Skeletal muscle tissue (tissue), 4 donors: ENCODE measurements around the gene LPAR4. TPM values are rescaled to one million over a fixed set of nuclear protein-coding genes. Genes with fewer than 3 reads are reported as not detected.
"Not testable (repeated sequence)": the region's sequence is repeated elsewhere in the genome, so short reads cannot be mapped to it uniquely, and the experiment has no call there.

Source experiments
- H3K27ac ChIP-seq: one replicate; pipeline ENCODE4 v1.7.0; 2013; ENCODE audit warnings: mild to moderate bottlenecking, low read depth, low read length, inconsistent platforms
- H3K27me3 ChIP-seq, 3 donors: one replicate each; pipeline ENCODE4 v1.7.0; 2013; ENCODE audit warnings: low read length in 3 of 3; ENCODE audit not compliant: control insufficient read depth in 3 of 3, insufficient read depth in 3 of 3
- H3K36me3 ChIP-seq, 3 donors: one replicate each; pipeline ENCODE4 v1.7.0; 2013; ENCODE audit warnings: low read length in 3 of 3; ENCODE audit not compliant: control insufficient read depth in 3 of 3, insufficient read depth in 3 of 3
- H3K4me1 ChIP-seq, 3 donors: one replicate each; pipeline ENCODE4 v1.7.0; 2013; ENCODE audit warnings: low read length in 3 of 3, mild to moderate bottlenecking in 3 of 3; ENCODE audit not compliant: control insufficient read depth in 3 of 3, insufficient read depth in 3 of 3
- H3K4me3 ChIP-seq, 3 donors: one replicate each; pipeline ENCODE4 v1.7.0; 2013; ENCODE audit warnings: low read length in 3 of 3
- H3K9ac ChIP-seq, 3 donors: one replicate each; pipeline ENCODE4 v1.7.0; 2013; ENCODE audit warnings: low read length in 3 of 3, mild to moderate bottlenecking in 3 of 3, moderate library complexity in 2 of 3, low read depth in 1 of 3
- H3K9me3 ChIP-seq, 3 donors: one replicate each; pipeline ENCODE4 v1.7.0; 2013; ENCODE audit warnings: low read length in 3 of 3; ENCODE audit not compliant: control insufficient read depth in 3 of 3
- total RNA-seq: library from RNA; depleted of rRNA; stranded (reverse); fragments of >200 nt; gene quantifications from one replicate; pipeline ENCODE4 v1.2.3, GENCODE V29; 2014
- donor health status: Osteomylitis.

The LPAR4 gene
- total RNA-seq, 1 donor from 2014 or later, result 8.9 TPM

- H3K27ac ChIP-seq, result no peak overlapping the region
- no peaks in the 10 kb centered on the region for H3K27me3 ChIP-seq
- H3K9me3 ChIP-seq, result no peaks in the 10 kb centered on the region
- no peak overlapping the region for H3K9ac ChIP-seq
- H3K4me1 ChIP-seq, result no peaks in the 10 kb centered on the region
- H3K4me3 ChIP-seq, result no peak overlapping the region
- no peaks in the 10 kb centered on the region for H3K36me3 ChIP-seq
Observed at GRCh38 chrX:78753571-78753970, 6.1 kb downstream of the LPAR4 start.

- Histone ChIP-seq H3K4me3 (no peak overlapping the region), H3K9me3 (no peaks in the 10 kb centered on the region), H3K27me3 (no peaks in the 10 kb centered on the region), H3K27ac (no peak overlapping the region), H3K4me1 (no peaks in the 10 kb centered on the region), H3K9ac (no peak overlapping the region), H3K36me3 (no peaks in the 10 kb centered on the region)
Observed at GRCh38 chrX:78754917-78755316, 7.4 kb downstream of the LPAR4 start.

- no peak overlapping the region for H3K9ac ChIP-seq
- no peaks in the 10 kb centered on the region for H3K9me3 ChIP-seq
- H3K4me3 ChIP-seq, result no peak overlapping the region
- H3K27me3 ChIP-seq, result no peaks in the 10 kb centered on the region
- no peaks in the 10 kb centered on the region for H3K4me1 ChIP-seq
- H3K36me3 ChIP-seq, result no peaks in the 10 kb centered on the region
- no peak overlapping the region for H3K27ac ChIP-seq
Observed at GRCh38 chrX:78759081-78759480, 11.6 kb downstream of the LPAR4 start.

- no peak overlapping the region for H3K27ac ChIP-seq
Observed at GRCh38 chrX:78769101-78769755, 21.7 kb downstream of the LPAR4 start.

GRCh38 chrX:78769946-78770345, 22.4 kb downstream of the LPAR4 start:
- H3K4me3 ChIP-seq, result no peak overlapping the region
- H3K4me1 ChIP-seq, result peaks cover 0 to 2% (median 0%) of the 10 kb centered on the region in 3 donors
- no peaks in the 10 kb centered on the region for H3K36me3 ChIP-seq
- H3K27me3 ChIP-seq, result no peaks in the 10 kb centered on the region
- no peak overlapping the region for H3K27ac ChIP-seq
- H3K9ac ChIP-seq, result no peak overlapping the region
- no peaks in the 10 kb centered on the region for H3K9me3 ChIP-seq

More at GRCh38 chrX:78769101-78769755, 21.7 kb downstream of the LPAR4 start:
- no peaks in the 10 kb centered on the region for H3K9me3 ChIP-seq
- no peak overlapping the region for H3K4me3 ChIP-seq
- no peaks in the 10 kb centered on the region for H3K36me3 ChIP-seq
- H3K9ac ChIP-seq, result no peak overlapping the region
- no peaks in the 10 kb centered on the region for H3K27me3 ChIP-seq
- peaks cover 0 to 2% (median 0%) of the 10 kb centered on the region in 3 donors for H3K4me1 ChIP-seq

GRCh38 chrX:78796916-78797315, 49.4 kb downstream of the LPAR4 start:
- Histone ChIP-seq H3K9me3 (no peaks in the 10 kb centered on the region), H3K27me3 (no peaks in the 10 kb centered on the region), H3K27ac (no peak overlapping the region), H3K4me3 (no peak overlapping the region), H3K9ac (no peak overlapping the region), H3K4me1 (no peaks in the 10 kb centered on the region), H3K36me3 (no peaks in the 10 kb centered on the region)

- Histone ChIP-seq H3K4me1 (no peaks in the 10 kb centered on the region), H3K9ac (no peak overlapping the region), H3K27me3 (no peaks in the 10 kb centered on the region), H3K9me3 (no peaks in the 10 kb centered on the region), H3K4me3 (no peak overlapping the region), H3K36me3 (no peaks in the 10 kb centered on the region), H3K27ac (no peak overlapping the region)
Observed at GRCh38 chrX:78800114-78800513, 52.6 kb downstream of the LPAR4 start.

GRCh38 chrX:78800694-78801093, 53.2 kb downstream of the LPAR4 start:
- H3K4me1 ChIP-seq, result no peaks in the 10 kb centered on the region
- no peak overlapping the region for H3K27ac ChIP-seq
- H3K27me3 ChIP-seq, result no peaks in the 10 kb centered on the region
- H3K4me3 ChIP-seq, result no peak overlapping the region
- no peaks in the 10 kb centered on the region for H3K9me3 ChIP-seq
- H3K9ac ChIP-seq, result no peak overlapping the region
- H3K36me3 ChIP-seq, result no peaks in the 10 kb centered on the region

GRCh38 chrX:78801522-78801921, 54.0 kb downstream of the LPAR4 start:
- Histone ChIP-seq H3K9me3 (no peaks in the 10 kb centered on the region), H3K27ac (no peak overlapping the region), H3K9ac (no peak overlapping the region), H3K4me1 (no peaks in the 10 kb centered on the region), H3K36me3 (no peaks in the 10 kb centered on the region), H3K4me3 (no peak overlapping the region), H3K27me3 (no peaks in the 10 kb centered on the region)

GRCh38 chrX:78802526-78802925, 55.0 kb downstream of the LPAR4 start:
- H3K4me1 ChIP-seq, H3K36me3 ChIP-seq: not testable (repeated sequence)

More at GRCh38 chrX:78802526-78802925, 55.0 kb downstream of the LPAR4 start:
- H3K4me3 ChIP-seq, H3K27me3 ChIP-seq, H3K9me3 ChIP-seq, H3K9ac ChIP-seq, H3K27ac ChIP-seq: not testable (repeated sequence)
